Natural killer cell treated with Interleukin-12 subunit alpha and Interleukin-12 subunit beta and Interleukin-15 and Interleukin-18, amount 100 ng/mL, for 72 hours (primary cell): ENCODE data around the gene GPSM3. TPM values are rescaled to one million over a fixed set of nuclear protein-coding genes. Genes with fewer than 3 reads are reported as not detected.
A peak's percentile ranks its signal among the peaks of the same experiment; 100 is the strongest.
"Not testable (repeated sequence)": the region's sequence is repeated elsewhere in the genome, so short reads cannot be mapped to it uniquely, and the experiment has no call there.

ENCODE experiments used
- ATAC-seq, 2 donors: fragments of 150-1000 bp; cut with Tn5 transposase in 1 of 2; sonication (Bioruptor Pico), chemical (Tn5 transposase) in 1 of 2; 2 replicates each; pipeline ENCODE4 v1.10.0; 2021
- DNase-seq: peaks from one replicate; pipeline ENCODE4 v3.0.0; 2022; ENCODE audit warnings: low spot score
- H3K27ac Mint-ChIP-seq, 2 donors: 1 replicate in 1 of 2; 2 replicates in 1 of 2; pipeline ENCODE4 v1.8.0; 2022; ENCODE audit warnings: mixed read lengths in 2 of 2, mild to moderate bottlenecking in 1 of 2, moderate library complexity in 1 of 2
- H3K27me3 Mint-ChIP-seq, 2 donors: 1 replicate in 1 of 2; 2 replicates in 1 of 2; pipeline ENCODE4 v1.8.0; 2022; ENCODE audit warnings: mixed read lengths in 2 of 2
- H3K36me3 Mint-ChIP-seq: one replicate; pipeline ENCODE4 v1.8.0; 2022; ENCODE audit warnings: mixed read lengths
- H3K4me1 Mint-ChIP-seq, 2 donors: 1 replicate in 1 of 2; 2 replicates in 1 of 2; pipeline ENCODE4 v1.8.0; 2022; ENCODE audit warnings: low read depth in 2 of 2, mixed read lengths in 2 of 2, mild to moderate bottlenecking in 1 of 2
- H3K4me3 Mint-ChIP-seq: one replicate; pipeline ENCODE4 v1.8.0; 2022; ENCODE audit warnings: mixed read lengths
- H3K9me3 Mint-ChIP-seq: 2 replicates; pipeline ENCODE4 v1.8.0; 2022; ENCODE audit warnings: mixed read lengths
- total RNA-seq, 2 donors: library from RNA; stranded (reverse); gene quantifications; one replicate each; pipeline ENCODE4 v1.2.3, GENCODE V29; 2022

Gene GPSM3
- total RNA-seq, 2 donors from 2014 or later: 131 to 143 TPM

DNA sequence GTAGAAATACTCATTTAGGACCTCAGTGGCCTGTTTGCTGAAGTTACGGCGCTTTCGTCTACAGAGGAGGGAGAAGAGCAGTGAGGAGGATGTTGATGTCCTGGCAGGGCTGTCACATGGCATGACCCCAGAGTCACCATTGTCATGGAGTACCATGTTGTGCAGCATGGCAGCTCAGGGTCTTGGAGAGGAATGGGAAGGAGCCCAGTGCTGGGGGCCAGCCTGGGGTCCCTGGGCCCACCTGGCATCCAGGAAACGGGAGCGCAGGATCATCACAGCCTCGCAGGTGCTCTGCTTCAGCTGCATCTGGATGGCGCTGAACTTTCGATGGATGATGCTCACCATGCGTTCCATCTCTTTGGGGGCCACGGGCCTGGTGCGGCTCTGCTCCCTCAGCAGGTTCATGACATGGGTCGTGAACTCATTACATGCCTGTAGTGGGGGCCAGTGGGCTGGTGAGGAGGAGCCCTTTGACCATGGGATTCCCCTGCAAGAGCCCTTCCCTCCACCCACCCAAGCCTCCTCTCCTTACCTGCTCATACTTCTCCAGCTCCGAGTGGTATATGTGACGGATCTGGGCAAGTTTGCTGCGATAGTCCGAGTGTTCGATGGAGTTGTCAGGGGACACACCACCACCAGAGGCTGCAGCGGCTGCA, 4.6 kb downstream of the GPSM3 start:
- peaks cover 21% of the 10 kb centered on the region for H3K36me3 Mint-ChIP-seq

DNA sequence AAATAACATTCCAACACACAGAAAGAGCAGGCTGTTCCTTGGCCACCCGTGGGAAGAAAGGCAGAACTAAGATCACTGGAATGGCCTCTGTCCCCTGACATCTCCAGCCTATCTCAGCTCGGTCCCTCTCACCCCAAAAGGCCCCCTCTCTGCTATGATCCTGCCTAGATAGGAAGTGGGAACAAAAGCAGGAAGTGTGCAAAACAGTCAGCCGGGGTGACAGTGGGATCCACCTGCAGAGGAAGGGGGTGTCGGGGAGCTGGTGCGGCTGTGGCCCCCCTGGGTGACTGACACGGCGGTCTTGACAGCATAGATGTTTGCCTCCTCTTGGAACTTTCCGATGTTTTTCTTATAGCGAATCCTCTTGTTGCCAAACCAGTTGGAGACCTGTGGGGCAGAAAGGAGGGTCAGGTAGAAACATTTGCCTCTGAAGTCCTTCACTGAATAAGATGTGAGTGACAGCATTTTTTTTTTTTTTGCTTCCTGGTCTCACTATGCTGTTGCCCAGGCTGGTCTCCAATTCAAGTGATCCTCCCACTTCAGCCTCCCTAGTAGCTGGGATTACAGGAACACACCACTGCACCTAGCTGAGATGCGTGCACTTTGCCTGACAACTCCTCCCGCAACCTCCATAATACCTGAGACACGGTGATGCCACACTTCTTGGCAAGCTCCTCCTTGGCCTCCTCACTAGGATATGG, 5.3 kb downstream of the GPSM3 start:
- H3K4me3 Mint-ChIP-seq: peak overlapping the region; percentile 40
- peaks cover 42 to 44% of the 10 kb centered on the region in 2 donors for H3K4me1 Mint-ChIP-seq
- H3K36me3 Mint-ChIP-seq: peaks cover 21% of the 10 kb centered on the region
- DNase-seq: peak; percentile 28
- no peak for ATAC-seq
- H3K27me3 Mint-ChIP-seq: no peaks in the 10 kb centered on the region
- H3K27ac Mint-ChIP-seq: peak overlapping the region; percentile 96 to 98
- H3K9me3 Mint-ChIP-seq: no peaks in the 10 kb centered on the region

More for the DNA sequence above, 4.6 kb downstream of the GPSM3 start:
- peak overlapping the region; percentile 96 to 98 for H3K27ac Mint-ChIP-seq
- peaks cover 46 to 47% of the 10 kb centered on the region in 2 donors for H3K4me1 Mint-ChIP-seq
- not testable (repeated sequence) for ATAC-seq, H3K9me3 Mint-ChIP-seq, H3K27me3 Mint-ChIP-seq
- peak; percentile 57 for DNase-seq
- peak overlapping the region; percentile 40 for H3K4me3 Mint-ChIP-seq

DNA sequence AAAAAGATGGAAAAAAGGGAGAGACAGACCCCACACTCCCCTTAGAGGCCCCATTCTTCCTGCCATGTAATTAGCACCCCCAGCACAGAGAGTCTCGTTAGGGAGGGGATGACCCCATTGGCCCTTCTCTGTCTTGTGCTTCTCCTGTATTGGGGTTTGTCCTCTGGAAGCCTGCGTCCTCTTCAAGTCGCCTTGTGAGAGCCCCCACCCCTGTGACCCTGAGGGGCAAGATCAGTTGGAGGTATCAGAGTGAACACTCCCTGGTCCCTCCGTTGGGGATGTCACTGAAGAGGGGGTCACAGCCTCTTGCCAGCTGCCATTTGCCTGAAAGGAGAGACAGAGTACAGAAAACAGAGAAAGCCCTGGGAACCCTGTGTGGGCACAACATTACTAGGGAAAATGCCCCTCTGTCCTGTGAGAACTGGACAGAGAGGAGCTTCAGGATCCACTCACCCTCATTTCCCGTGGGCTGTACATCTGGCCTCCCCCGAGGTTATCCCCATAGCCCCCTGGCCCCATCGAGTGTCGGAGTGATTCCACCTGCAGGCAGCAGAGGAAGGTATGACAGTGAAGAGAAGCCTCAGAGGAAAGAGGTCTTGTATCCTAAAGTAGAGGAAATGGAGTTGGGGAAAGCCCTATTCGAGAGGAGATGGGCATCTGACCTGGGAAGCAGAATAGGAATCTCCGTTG, 6.1 kb downstream of the GPSM3 start:
- H3K27ac Mint-ChIP-seq: peak overlapping the region; percentile 96 to 98
- not testable (repeated sequence) for H3K27me3 Mint-ChIP-seq, H3K9me3 Mint-ChIP-seq, ATAC-seq
- peak; percentile 49 for DNase-seq
- H3K4me3 Mint-ChIP-seq: peak overlapping the region; percentile 66
- H3K4me1 Mint-ChIP-seq: peaks cover 35 to 40% of the 10 kb centered on the region in 2 donors
- H3K36me3 Mint-ChIP-seq: peaks cover 21% of the 10 kb centered on the region

DNA sequence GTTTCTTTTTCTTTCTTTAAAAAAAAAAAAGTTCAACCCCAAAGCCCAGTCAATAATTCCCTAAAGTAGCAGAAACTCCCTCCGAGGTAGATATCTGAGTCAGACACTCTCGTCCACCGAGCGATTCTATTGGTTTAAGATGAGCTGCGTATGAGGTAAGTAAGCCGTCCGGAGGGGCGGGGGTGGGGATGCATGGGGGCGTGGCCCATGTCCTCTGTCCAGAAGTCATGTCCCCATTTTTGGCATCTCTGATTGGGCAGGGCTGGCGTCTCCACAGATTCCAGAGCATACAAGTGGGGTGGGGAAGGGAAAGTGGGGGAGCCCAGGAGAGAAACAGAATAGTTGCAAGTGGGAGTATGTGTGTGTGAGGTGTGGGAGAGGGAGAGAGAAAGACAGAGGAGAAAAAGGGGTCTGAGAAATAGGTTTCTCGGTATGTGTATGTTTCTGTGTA, 6.7 kb downstream of the GPSM3 start:
- DNase-seq: peak; percentile 1
- H3K27me3 Mint-ChIP-seq, H3K9me3 Mint-ChIP-seq: not testable (repeated sequence)
- peak in 1 of 2 donors; percentile 53 for ATAC-seq
- peaks cover 32 to 36% of the 10 kb centered on the region in 2 donors for H3K4me1 Mint-ChIP-seq
- peak overlapping the region; percentile 96 to 98 for H3K27ac Mint-ChIP-seq
- peak overlapping the region; percentile 66 for H3K4me3 Mint-ChIP-seq
- peaks cover 21% of the 10 kb centered on the region for H3K36me3 Mint-ChIP-seq

- Mint-ChIP-seq H3K27ac (peak within 1 kb of the TSS; percentile 96 to 98), H3K36me3 (peaks cover 20% of the 10 kb centered on the region), H3K4me1 (peaks cover 40 to 44% of the 10 kb centered on the region in 2 donors), H3K4me3 (no peak within 1 kb of the TSS), H3K9me3 (no peaks in the 10 kb centered on the region), H3K27me3 (no peaks in the 10 kb centered on the region)
- ATAC-seq (no peak), DNase-seq (no peak)
Observed at GRCh38 chr6:32184084-32184640, 8.3 kb downstream of the GPSM3 start, which contains the start of gene AGER. TSS of gene AGER (minus strand) at chr6:32184253. CDS start at chr6:32184222, 31 bp downstream.

DNA sequence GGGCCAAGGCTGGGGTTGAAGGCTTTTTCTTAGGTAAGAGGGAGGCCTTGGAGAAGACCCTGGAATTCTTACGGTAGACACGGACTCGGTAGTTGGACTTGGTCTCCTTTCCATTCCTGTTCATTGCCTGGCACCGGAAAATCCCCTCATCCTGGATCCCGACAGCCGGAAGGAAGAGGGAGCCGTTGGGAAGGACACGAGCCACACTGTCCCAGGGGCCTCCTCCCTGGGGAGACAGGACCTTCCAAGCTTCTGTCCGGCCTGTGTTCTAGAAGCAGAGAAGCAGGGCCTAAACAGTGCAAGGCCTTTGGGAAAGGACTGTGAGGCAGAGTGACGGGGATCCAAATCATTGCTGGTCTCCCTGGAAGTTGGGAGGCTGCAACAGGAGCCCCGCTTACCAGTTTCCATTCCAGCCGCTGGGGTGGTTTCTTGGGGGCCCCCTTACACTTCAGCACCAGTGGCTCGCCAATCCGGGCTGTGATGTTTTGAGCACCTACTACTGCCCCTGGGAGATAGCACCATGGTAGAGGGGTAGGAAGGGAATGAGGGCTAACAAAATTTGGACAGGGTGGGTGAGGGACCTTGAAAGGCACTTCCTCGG, 8.9 kb downstream of the GPSM3 start:
- Mint-ChIP-seq H3K4me3 (no peak overlapping the region), H3K27me3 (no peaks in the 10 kb centered on the region), H3K36me3 (peaks cover 14% of the 10 kb centered on the region), H3K9me3 (no peaks in the 10 kb centered on the region), H3K27ac (no peak overlapping the region), H3K4me1 (peaks cover 40 to 44% of the 10 kb centered on the region in 2 donors)
- DNase-seq (no peak), ATAC-seq (no peak)

GRCh38 chr6:32183030-32183429, 9.4 kb downstream of the GPSM3 start:
- no peak overlapping the region for H3K27ac Mint-ChIP-seq
- ATAC-seq (no peak), DNase-seq (no peak)
- H3K27me3 Mint-ChIP-seq: no peaks in the 10 kb centered on the region
- no peak overlapping the region for H3K4me3 Mint-ChIP-seq
- peaks cover 13% of the 10 kb centered on the region for H3K36me3 Mint-ChIP-seq
- peaks cover 43 to 46% of the 10 kb centered on the region in 2 donors for H3K4me1 Mint-ChIP-seq
- H3K9me3 Mint-ChIP-seq: no peaks in the 10 kb centered on the region

GRCh38 chr6:32182555-32182981, 9.9 kb downstream of the GPSM3 start:
- Mint-ChIP-seq H3K27ac (no peak overlapping the region), H3K4me1 (peaks cover 43 to 49% of the 10 kb centered on the region in 2 donors), H3K4me3 (no peak overlapping the region), H3K27me3 (no peaks in the 10 kb centered on the region), H3K9me3 (no peaks in the 10 kb centered on the region), H3K36me3 (peaks cover 12% of the 10 kb centered on the region)
- ATAC-seq: no peak
- DNase-seq: peak; percentile 15

- Mint-ChIP-seq H3K9me3 (no peaks in the 10 kb centered on the region), H3K36me3 (peaks cover 6% of the 10 kb centered on the region), H3K27ac (no peak overlapping the region), H3K4me1 (peaks cover 42 to 49% of the 10 kb centered on the region in 2 donors), H3K27me3 (no peaks in the 10 kb centered on the region), H3K4me3 (no peak overlapping the region)
- peak; percentile 54 for DNase-seq
- no peak for ATAC-seq
Observed at GRCh38 chr6:32181915-32182529, 10.4 kb downstream of the GPSM3 start.

DNA sequence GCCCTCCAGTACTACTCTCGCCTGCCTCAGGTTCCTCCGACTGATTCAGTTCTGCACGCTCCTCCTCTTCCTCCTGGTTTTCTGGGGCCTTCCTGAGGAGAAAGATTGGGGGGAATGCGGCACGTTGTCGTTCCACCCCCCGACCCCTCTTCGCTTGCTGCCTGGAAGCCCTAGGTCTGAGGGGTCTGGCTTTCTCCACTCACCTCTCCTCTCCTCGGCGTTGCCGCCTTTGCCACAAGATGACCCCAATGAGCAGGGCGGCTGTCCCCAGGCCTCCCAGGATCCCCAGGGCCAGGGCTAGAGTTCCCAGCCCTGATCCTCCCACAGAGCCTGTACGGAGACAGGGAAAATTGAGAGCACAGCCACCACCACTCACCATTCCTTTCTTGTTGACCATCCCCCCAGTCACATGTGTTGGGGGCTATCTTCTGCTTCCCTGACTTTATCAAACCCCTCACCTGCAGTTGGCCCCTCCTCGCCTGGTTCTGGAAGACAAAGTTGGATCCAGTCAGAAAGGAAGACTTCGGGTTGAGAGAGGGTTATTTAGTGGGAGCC, 11.2 kb downstream of the GPSM3 start:
- ATAC-seq (no peak), DNase-seq (peak; percentile 47)
- Mint-ChIP-seq H3K4me1 (peaks cover 42 to 49% of the 10 kb centered on the region in 2 donors), H3K4me3 (no peak overlapping the region), H3K36me3 (no peaks in the 10 kb centered on the region), H3K27me3 (no peaks in the 10 kb centered on the region), H3K9me3 (no peaks in the 10 kb centered on the region), H3K27ac (peak overlapping the region in 1 of 2 donors; percentile 57)

DNA sequence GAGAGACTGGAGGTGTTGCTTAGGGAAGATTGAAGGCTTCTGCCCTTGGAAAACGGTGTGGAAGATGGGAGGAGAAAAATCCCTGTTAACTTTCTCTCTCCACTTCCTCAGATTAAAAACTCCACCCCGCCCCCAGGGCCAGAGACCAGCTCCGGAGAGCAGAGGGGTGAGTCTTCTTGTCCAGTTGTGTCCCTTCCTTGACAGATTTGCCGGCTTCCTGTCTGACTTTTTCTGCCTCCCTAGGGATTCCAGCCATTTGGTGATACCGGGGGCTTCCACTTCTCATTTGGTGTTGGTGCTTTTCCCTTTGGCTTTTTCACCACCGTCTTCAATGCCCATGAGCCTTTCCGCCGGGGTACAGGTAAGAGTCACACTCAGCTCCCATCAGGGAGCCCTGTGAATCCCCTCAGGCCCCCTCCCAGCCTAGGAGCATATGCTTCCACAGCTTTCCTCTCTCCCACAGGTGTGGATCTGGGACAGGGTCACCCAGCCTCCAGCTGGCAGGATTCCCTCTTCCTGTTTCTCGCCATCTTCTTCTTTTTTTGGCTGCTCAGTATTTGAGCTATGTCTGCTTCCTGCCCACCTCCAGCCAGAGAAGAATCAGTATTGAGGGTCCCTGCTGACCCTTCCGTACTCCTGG, 12.6 kb downstream of the GPSM3 start:
- ATAC-seq: no peak
- no peaks in the 10 kb centered on the region for H3K9me3 Mint-ChIP-seq
- H3K4me1 Mint-ChIP-seq: peaks cover 42 to 46% of the 10 kb centered on the region in 2 donors
- no peaks in the 10 kb centered on the region for H3K36me3 Mint-ChIP-seq
- no peaks in the 10 kb centered on the region for H3K27me3 Mint-ChIP-seq
- peak overlapping the region; percentile 92 to 95 for H3K27ac Mint-ChIP-seq
- peak; percentile 34 for DNase-seq
- peak overlapping the region; percentile 47 for H3K4me3 Mint-ChIP-seq
